Cardiac fibroblast (primary cell): ENCODE measurements around the gene BPIFB1.

Experiments used
- DNase-seq, 2 donors: peaks; one replicate each; pipeline versions ENCODE4 v3.0.0 to v3.0.0-alpha.2; 2010; ENCODE audit warnings: low read depth in 2 of 2
- H3K4me3 ChIP-seq, 2 donors: replicated peaks in 1 of 2; 1 replicate in 1 of 2; 2 replicates in 1 of 2; pipeline ENCODE4 v1.5.1; 2011; ENCODE audit warnings: low read depth in 2 of 2, low read length in 2 of 2, mild to moderate bottlenecking in 2 of 2, moderate library complexity in 1 of 2
- CTCF ChIP-seq: IDR thresholded peaks from one replicate; pipeline ENCODE4 v1.5.1; 2011; ENCODE audit warnings: low read depth, mild to moderate bottlenecking, low read length, inconsistent platforms

BPIFB1 gene

GRCh38 chr20:33337531-33338165 is 54.6 kb downstream of the BPIFB1 start:
- TF ChIP-seq CTCF, result no peak
- H3K4me3 ChIP-seq, result no peak overlapping the region
- no peak for DNase-seq

GRCh38 chr20:33338467-33339258 is 55.6 kb downstream of the BPIFB1 start:
- no peak for TF ChIP-seq CTCF
- no peak overlapping the region for H3K4me3 ChIP-seq
- DNase-seq, result no peak

GRCh38 chr20:33339515-33340058 is 56.6 kb downstream of the BPIFB1 start:
- TF ChIP-seq CTCF, result no peak

GRCh38 chr20:33343521-33343920 is 60.5 kb downstream of the BPIFB1 start:
- TF ChIP-seq CTCF, result no peak
- H3K4me3 ChIP-seq, result no peak overlapping the region
- no peak for DNase-seq

More at GRCh38 chr20:33339515-33340058, 56.6 kb downstream of the BPIFB1 start:
- H3K4me3 ChIP-seq, result no peak overlapping the region
- no peak for DNase-seq

- no peak for TF ChIP-seq CTCF
- no peak overlapping the region for H3K4me3 ChIP-seq
- no peak for DNase-seq
Measured at GRCh38 chr20:33345342-33345741, 62.3 kb downstream of the BPIFB1 start.

- DNase-seq, result no peak
- TF ChIP-seq CTCF, result no peak
- H3K4me3 ChIP-seq, result no peak overlapping the region
Measured at GRCh38 chr20:33348136-33348937, 65.3 kb downstream of the BPIFB1 start.
